ENCODE results near the gene AP2A1.

DNA sequence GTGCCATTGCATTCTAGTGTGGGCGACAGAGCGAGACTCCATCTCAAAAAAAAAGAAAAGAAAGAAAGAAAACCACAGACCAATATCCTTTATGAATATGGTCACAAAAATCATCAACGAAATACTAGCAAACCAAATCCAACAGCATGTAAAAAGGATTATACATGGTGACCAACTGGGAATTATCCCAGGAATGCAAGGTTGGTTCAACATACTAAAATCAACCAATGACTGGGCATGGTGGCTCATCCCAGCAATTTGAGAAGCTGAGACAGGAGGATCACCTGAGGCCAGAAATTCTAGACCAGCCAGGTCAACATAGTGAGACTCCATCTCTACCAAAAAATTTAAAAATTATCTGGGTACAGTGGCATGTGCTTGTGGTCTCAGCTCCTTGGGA is 10.8 kb upstream of the AP2A1 start:
- TF ChIP-seq CTCF (IDR thresholded peaks at IDR 0.05) (no peak), EZH2 (IDR thresholded peaks at IDR 0.05; ENCODE audit: borderline replicate concordance, insufficient read depth, low read depth, low read length, poor library complexity, severe bottlenecking) (no peak)
